ENCODE results near the gene LIX1L.

- TF ChIP-seq POLR2AphosphoS5 (IDR thresholded peaks at IDR 0.05; ENCODE audit: insufficient read depth in 1 of 2, low read depth in 1 of 2): no peak
- TF ChIP-seq CTCF (IDR thresholded peaks at IDR 0.05): no peak
Measured at GRCh38 chr1:145959957-145960467, 2.2 kb upstream of the LIX1L start.

All from vagina (tissue), 2 donors.